SK-N-MC (cell line): Measurements from ENCODE around the gene TMEM255A.

Source experiments
- DNase-seq: peaks from one replicate; pipeline ENCODE4 v3.0.0-alpha.2; 2011; ENCODE audit warnings: low read depth, low spot score
- H3K27ac ChIP-seq: fragments of 200-600 bp; sonication (generic); 2 replicates; pipeline ENCODE4 v1.5.1; 2016; ENCODE audit warnings: mixed run types
- H3K36me3 ChIP-seq: fragments of 200-600 bp; sonication (generic); 2 replicates; pipeline ENCODE4 v1.6.1; 2017; ENCODE audit warnings: antibody characterized with exemption, low read length, mixed read lengths; ENCODE audit not compliant: insufficient read depth
- H3K4me3 ChIP-seq: fragments of 200-600 bp; sonication (generic); 2 replicates; pipeline ENCODE4 v1.5.1; 2016
- H3K9ac ChIP-seq: fragments of 200-600 bp; sonication (generic); 2 replicates; pipeline ENCODE4 v1.8.0; 2017; ENCODE audit warnings: mixed run types, mixed read lengths; ENCODE audit not compliant: insufficient read length
- H3K9me3 ChIP-seq: fragments of 200-600 bp; sonication (generic); 2 replicates; pipeline ENCODE4 v1.6.1; 2017; ENCODE audit warnings: low read depth, mild to moderate bottlenecking, antibody characterized with exemption, low read length, moderate library complexity, mixed read lengths
- EZH2 ChIP-seq: fragments of 200-600 bp; sonication (generic); IDR thresholded peaks from one replicate; pipeline ENCODE4 v1.6.1; 2017; ENCODE audit warnings: antibody characterized with exemption
- FOXP2 ChIP-seq: optimal IDR thresholded peaks from 2 replicates; pipeline ENCODE3; 2011; ENCODE audit warnings: mild to moderate bottlenecking, moderate library complexity; ENCODE audit not compliant: insufficient read depth; ENCODE audit errors: extremely low read length, control extremely low read depth
- POLR2AphosphoS5 ChIP-seq: IDR thresholded peaks from 2 replicates; pipeline ENCODE4 v1.6.1; 2012; ENCODE audit warnings: mild to moderate bottlenecking, low read depth, low read length, borderline replicate concordance

TMEM255A gene

GRCh38 chrX:120223374-120223773 is 87.9 kb downstream of the TMEM255A start:
- H3K27ac ChIP-seq = no peak overlapping the region
- no peak overlapping the region for H3K4me3 ChIP-seq
- no peak overlapping the region for H3K9ac ChIP-seq
- no peaks in the 10 kb centered on the region for H3K36me3 ChIP-seq
- no peaks in the 10 kb centered on the region for H3K9me3 ChIP-seq
- no peak for TF ChIP-seq FOXP2
- TF ChIP-seq POLR2AphosphoS5 = no peak
- TF ChIP-seq EZH2 = no peak
- no peak for DNase-seq

DNA sequence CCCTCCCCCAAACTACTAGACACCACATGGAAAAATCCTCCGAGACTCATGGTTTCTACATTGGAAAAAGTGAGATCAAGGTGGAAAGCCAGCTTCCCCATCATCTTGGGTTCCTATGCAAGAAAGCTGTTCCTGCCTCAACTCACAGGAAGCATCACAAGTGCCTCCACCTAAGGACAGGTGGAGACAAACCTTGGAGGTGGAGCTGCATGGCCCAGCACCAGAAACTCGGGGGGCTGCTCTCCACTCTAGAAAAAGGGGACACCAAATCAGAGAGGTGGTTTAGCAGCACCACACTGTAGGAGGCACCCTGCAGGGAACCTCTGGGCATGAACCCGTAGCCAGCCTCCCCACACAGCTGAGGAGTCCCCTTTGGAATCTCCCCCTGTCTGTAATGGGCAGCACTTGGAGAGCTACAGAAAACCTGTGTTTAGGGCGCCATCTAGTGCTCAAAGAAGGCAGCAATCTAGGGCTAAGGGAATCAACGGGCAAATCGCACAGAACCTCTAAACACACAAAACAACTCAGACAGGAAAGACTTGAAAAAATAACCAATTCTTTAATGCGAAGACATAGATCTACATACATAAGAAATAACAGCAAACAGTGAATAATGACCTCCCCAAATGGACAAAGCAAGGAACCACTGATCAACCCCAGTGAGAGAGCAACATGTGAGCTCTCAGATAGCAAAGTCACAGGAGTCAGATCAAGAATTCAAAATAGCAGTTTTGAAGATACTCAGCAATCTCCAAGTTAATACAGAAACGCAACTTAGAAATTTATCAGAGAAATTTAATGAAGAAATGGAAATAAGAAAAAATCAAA is 97.6 kb downstream of the TMEM255A start:
- Histone ChIP-seq H3K9me3 (no peaks in the 10 kb centered on the region), H3K9ac (no peak overlapping the region), H3K27ac (no peak overlapping the region), H3K4me3 (no peak overlapping the region), H3K36me3 (no peaks in the 10 kb centered on the region)
- TF ChIP-seq FOXP2 = no peak
- no peak for TF ChIP-seq EZH2
- no peak for TF ChIP-seq POLR2AphosphoS5
- peak; percentile 14 for DNase-seq
